GM18870 (cell line): ENCODE data around the gene CCDC78.

ENCODE experiments used
- ATAC-seq: cut with Tn5 transposase; IDR thresholded peaks from one replicate; pipeline ENCODE4 v1.9.1; 2021; ENCODE audit warnings: moderate library complexity; ENCODE audit not compliant: unreplicated experiment

CCDC78 gene

GRCh38 chr16:679814-680624 lies 46.2 kb downstream of the CCDC78 start, which contains the start of gene STUB1:
Gene STUB1 (plus strand): TSS chr16:680410. CDS start chr16:680526, 116 bp downstream.
- ATAC-seq = no peak

- no peak for ATAC-seq
Measured at GRCh38 chr16:678858-679813, 47.1 kb downstream of the CCDC78 start.

- no peak for ATAC-seq
Measured at GRCh38 chr16:678209-678857, 47.9 kb downstream of the CCDC78 start.

GRCh38 chr16:677316-678190 lies 48.7 kb downstream of the CCDC78 start:
- no peak for ATAC-seq

- ATAC-seq = no peak
Measured at GRCh38 chr16:676913-677312, 49.3 kb downstream of the CCDC78 start.

- ATAC-seq = no peak
Measured at GRCh38 chr16:676565-676902, 49.7 kb downstream of the CCDC78 start.

GRCh38 chr16:675884-676564 lies 50.2 kb downstream of the CCDC78 start:
- ATAC-seq = no peak

GRCh38 chr16:674968-675883 lies 51.0 kb downstream of the CCDC78 start, which contains the start of gene RHBDL1:
Gene RHBDL1 (plus strand): TSS chr16:675671. CDS start chr16:675791, 120 bp downstream.
- no peak for ATAC-seq

- ATAC-seq = no peak
Measured at GRCh38 chr16:674214-674881, 51.9 kb downstream of the CCDC78 start.

- no peak for ATAC-seq
Measured at GRCh38 chr16:673399-673991, 52.7 kb downstream of the CCDC78 start.

GRCh38 chr16:672851-673250 lies 53.4 kb downstream of the CCDC78 start:
- no peak for ATAC-seq
